HG03139 (cell line): Measurements from ENCODE around the gene SAMD11.
"Not testable (repeated sequence)": the region's sequence is repeated elsewhere in the genome, so short reads cannot be mapped to it uniquely, and the experiment has no call there.

ENCODE experiments used
- ATAC-seq: cut with Tn5 transposase; IDR thresholded peaks from one replicate; pipeline ENCODE4 v1.9.1; 2021; ENCODE audit not compliant: unreplicated experiment

Gene SAMD11, protein sequence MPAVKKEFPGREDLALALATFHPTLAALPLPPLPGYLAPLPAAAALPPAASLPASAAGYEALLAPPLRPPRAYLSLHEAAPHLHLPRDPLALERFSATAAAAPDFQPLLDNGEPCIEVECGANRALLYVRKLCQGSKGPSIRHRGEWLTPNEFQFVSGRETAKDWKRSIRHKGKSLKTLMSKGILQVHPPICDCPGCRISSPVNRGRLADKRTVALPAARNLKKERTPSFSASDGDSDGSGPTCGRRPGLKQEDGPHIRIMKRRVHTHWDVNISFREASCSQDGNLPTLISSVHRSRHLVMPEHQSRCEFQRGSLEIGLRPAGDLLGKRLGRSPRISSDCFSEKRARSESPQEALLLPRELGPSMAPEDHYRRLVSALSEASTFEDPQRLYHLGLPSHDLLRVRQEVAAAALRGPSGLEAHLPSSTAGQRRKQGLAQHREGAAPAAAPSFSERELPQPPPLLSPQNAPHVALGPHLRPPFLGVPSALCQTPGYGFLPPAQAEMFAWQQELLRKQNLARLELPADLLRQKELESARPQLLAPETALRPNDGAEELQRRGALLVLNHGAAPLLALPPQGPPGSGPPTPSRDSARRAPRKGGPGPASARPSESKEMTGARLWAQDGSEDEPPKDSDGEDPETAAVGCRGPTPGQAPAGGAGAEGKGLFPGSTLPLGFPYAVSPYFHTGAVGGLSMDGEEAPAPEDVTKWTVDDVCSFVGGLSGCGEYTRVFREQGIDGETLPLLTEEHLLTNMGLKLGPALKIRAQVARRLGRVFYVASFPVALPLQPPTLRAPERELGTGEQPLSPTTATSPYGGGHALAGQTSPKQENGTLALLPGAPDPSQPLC

DNA sequence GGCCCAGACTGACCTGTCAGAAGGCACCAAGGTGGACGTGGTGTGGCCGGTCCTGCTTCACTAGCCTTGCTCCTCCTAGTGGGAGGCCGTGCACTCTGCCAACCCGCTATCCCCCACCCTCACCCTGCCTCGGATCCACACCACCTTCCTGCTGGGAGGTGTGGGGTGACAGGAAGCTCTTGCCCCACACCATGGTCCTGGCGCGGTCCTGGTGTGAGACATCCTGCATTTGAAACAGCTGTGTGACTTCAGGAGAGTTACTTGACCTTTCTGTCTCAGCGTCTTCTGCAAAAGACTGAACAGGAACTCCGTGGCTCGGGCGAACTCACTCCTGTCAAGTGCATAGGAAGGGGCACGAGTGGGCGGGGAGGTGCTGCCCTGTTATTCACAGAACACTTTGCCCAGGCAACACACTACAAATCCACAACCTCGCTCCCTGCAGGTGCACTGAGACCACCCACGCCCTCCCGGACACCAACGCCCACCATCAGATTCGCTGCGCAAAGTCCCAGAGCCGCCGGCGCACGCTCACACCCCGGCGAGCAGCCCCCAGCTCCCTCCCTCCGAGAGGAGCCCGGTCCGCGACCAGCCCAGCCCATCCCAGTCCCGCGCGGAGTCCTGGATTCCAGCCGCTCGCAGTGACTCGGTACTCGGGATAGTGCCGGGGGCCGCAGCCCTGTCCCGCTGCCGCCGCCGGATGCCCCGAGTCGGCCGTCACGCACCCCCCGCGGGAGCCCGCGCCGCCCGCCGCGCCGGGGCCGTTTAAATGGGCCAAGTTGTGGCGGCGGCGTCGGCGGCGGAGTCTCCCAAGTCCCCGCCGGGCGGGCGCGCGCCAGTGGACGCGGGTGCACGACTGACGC is at the start of gene SAMD11:
Gene SAMD11 (plus strand): TSS at position 793 of the 860 bp plus-strand sequence. CDS start 509 bp downstream, outside the sequence.
- no peak for ATAC-seq

DNA sequence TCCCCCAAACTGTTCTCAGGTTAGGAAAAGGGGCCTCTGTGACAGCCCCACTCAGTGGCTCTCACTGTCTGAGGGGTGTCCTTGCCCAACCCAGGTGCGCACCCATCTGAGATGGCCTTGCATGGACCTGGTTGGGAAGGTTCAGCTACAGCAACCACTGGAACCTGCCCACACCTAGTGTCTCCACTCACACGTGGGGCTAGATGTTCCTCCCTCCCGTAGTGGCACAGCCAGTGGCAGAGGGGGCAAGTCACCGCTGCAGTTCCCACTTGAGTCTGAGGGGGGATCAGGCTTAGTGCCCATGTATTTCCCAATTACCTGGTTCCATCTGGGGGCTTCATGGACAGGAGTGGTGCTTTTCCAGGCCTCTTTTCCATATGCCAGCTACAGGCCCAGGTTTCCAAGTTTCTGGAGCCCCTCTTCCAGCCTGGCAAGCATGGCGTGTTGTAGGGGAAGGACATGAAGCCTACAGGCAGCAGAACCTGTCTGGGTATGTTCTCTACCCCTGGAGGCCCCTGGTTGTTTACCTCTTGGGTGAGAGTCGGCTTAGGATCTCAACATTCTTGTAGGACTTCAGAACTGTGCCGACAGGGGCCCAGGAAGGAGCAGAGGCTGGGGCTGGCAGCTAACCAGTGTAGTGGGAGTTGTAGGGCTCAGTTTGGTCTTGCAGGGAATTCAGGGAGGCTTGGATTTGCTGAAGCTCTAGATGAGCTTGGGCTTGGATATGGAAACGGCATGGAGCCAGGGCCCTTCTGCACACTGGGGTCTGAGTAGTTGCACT is 47.1 kb upstream of the SAMD11 start:
- not testable (repeated sequence) for ATAC-seq

DNA sequence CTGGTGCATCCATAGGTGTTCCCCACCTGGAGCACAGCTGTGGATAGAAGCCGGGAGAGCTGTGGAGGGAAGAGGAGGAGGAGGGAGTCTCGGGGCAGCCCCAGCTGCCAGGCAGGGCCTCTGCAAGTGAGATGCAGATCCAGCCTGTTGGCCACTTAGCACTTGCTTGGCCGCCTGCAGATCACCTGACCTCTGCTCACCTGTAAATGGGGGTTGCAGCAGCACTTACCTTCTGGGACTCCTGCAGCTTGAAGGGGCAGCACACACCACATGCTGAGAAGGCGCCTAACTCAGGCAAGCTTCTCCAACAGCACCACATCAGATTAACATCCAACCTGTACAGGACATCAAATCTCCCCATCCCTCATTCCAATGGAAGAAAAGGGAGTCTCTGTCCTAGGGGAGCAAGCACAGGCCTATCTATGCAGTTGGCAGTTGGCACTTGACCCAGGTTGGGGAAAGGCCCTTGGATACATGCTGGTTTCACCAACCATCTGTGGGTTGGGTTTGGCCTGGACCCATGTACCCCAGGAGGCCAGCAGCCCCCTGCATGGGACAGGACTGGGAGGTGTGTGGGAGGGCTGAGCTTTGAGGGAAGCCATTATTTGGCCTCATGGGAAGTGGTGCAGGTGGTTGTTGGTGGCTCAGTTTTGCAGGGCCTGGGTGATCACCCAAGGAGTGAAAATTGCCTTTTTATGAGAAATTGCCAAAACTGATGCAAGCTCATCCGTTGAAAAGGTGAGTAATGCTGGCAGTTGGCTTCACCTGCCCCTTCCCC is 46.3 kb upstream of the SAMD11 start:
- not testable (repeated sequence) for ATAC-seq

DNA sequence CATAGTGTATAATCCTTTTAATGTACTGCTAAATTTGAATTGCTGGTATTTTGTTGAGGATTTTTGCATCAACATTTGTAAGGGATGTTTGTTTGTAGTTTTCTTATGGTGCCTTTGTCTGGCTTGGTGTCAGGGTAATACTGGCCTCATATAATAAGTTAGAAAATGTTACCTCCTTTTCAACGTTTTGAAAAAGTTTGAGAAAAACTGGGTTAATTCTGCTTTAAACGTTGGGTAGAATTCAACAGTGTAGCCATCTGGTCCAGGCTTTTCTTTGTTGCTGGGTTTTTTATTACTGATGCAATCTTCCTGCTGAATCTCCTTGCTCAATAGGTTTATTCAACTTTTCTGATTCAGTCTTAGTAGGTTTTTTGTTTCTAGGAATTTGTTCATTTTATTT is 43.2 kb upstream of the SAMD11 start:
- ATAC-seq: not testable (repeated sequence)

DNA sequence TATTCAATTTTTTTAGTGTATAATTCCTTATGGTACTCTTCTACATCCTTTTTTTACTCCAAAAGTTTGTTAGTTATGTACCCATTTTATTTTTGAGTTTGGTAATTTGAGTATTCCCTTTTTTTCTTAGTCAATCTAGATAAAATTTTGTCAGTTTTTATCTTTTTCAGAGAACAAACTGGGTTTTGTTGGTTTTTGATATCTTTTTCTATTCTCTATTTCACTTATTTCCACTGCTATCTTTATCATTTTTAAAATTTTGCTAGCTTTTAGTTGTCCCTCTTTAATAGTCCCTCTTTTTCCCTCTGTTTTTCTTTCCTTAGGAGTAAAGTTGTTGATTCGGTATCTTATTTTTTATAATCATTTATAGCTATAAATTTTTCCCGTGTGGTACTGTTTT is 42.8 kb upstream of the SAMD11 start:
- ATAC-seq: not testable (repeated sequence)

DNA sequence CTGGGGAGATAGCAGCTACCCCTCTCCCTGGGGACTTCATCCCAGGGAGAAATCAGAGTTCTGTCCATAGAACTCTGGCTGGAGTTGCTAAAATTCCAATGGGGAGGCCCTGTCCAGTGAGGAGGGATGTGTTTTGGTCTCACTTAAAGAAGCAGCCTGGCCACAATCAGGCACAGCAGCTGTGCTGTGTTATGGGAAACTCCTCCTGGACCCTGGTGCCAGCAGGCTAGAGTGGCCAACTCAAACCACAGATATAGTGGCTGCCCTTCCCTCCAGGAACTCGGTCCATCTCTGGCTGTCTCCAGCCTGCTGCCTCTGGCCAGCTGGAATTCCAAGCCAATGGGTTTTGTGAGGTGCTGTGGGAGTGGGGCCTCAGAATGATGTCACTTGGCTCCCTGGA is 37.4 kb upstream of the SAMD11 start:
- ATAC-seq: no peak

DNA sequence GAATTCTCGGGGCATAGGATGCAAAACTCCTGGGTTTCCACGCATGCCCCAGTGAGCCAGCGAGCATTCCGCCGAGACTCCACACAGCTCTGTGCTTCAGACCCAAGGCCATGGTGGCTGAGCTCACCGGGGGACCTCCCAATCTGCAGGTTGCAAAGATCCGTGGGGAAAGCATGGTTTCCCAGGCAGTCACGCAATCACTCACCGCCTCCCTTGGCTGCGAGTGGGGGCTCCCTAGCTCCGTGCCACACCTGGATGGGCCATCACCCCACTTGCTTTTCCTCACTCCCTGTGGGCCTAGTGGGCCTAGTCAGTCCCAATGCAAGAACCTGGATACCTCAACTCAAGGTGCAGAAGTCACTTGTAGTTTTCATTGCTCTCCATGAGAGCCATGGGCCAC is 37.0 kb upstream of the SAMD11 start:
- ATAC-seq: no peak

DNA sequence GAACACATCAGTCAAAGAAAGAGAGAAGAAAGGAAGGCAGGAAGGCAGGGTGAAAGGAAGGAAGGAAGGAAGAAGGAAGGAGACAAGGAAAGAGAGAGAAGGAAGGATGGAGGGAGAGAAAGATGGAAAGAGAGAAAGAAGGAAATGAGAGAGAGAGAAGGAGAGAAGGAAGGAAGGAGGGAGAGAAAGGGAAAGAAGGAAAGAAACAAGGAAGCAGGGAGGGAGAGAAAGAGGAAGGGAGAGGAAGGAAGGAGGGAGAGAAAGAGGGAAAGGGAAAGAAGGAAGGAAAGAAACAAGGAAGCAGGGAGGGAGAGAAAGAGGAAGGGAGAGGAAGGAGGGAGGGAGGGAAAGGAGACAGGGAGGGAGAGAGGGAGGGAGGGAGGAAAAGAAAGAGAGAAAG is 35.4 kb upstream of the SAMD11 start:
- no peak for ATAC-seq

DNA sequence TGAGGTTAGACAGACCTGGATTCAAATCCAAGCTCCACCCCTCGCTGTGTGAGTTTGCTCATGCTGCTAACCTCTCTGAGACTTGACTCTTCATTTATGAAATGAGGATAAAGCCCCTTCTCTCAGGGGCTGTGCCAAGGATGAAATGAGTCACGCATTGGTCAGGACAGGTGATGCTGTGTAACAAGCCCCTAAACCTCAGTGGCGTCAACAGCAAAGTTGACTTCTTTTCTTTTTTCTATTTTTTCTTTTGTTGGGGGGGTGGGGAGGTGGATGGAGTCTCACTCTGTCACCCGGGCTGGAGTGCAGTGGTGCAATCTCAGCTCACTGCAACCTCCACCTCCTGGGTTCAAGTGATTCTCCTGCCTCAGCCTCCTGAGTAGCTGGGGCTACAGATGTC is 33.9 kb upstream of the SAMD11 start:
- ATAC-seq: not testable (repeated sequence)

DNA sequence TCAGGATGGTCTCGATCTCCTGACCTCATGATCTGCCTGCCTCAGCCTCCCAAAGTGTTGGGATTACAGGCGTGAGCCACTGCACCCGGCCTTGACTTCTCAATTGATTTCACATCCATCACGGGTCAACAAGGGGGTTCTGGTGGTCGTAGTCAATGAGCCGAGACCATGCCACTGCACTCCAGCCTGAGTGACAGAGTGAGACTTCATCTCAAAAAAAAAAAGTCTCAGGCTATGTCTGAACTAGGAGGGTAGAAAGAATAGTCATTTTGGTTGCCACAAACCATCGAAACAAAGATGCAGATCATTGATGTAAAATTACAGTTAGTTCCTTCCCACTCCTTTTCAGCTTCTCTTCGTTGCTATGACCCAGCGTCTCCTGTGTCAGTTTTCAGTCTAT is 33.5 kb upstream of the SAMD11 start:
- not testable (repeated sequence) for ATAC-seq

DNA sequence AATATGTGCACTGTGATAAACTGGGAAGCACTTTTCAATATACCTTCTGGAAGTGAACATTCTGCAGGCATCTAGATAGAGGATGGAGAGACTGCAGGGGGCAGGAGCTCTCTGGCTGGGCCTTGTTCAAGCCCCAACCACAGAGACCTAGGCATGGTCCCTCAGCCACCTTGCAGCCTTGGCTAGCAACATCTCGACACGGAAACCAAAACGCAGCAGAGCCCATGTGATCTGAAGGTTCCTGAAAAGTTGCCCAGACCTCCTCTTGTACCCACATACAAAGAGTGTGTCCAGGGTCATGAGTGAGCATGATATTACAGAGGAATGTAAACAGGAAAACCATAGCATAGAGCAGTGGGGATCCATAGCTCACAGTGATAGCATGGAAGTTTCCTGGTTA is 33.1 kb upstream of the SAMD11 start:
- ATAC-seq: no peak

DNA sequence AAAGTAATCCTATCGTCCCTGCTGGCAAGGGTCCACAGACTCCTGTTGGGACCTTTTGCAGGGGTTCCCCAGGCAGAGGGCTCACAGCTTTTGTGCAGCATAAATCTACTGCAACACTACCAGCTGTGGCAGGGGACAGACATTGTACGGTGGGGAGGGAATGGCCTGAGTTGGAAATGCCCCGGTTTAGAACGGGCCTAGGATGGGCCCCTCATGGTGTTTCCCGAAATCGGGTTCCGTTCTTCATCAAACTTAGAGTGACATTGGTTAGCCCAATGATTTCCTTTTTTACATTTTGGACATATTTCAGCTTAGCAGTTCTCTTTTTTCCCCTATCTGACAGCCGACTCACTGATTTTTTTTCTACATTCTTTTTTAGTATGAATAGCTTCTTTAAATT is 26.5 kb upstream of the SAMD11 start:
- ATAC-seq: no peak

DNA sequence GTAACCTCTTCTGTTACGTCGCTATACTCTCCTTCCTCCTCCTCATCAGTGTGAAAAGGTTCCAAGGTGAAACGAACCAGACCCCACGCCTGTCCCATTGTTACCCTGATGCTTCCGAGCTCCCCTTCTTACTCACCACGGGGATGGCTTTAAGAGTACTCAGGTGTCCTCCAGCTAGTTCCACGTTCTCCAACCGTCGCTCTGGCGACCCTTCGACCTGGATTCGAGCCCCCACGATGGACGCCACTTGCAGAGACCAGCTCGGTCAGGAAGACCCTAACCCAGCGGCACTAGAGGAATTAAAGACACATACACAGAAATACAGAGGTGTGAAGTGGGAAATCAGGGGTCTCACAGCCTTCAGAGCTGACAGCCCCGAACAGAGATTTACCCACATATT is 25.8 kb upstream of the SAMD11 start:
- ATAC-seq: not testable (repeated sequence)

DNA sequence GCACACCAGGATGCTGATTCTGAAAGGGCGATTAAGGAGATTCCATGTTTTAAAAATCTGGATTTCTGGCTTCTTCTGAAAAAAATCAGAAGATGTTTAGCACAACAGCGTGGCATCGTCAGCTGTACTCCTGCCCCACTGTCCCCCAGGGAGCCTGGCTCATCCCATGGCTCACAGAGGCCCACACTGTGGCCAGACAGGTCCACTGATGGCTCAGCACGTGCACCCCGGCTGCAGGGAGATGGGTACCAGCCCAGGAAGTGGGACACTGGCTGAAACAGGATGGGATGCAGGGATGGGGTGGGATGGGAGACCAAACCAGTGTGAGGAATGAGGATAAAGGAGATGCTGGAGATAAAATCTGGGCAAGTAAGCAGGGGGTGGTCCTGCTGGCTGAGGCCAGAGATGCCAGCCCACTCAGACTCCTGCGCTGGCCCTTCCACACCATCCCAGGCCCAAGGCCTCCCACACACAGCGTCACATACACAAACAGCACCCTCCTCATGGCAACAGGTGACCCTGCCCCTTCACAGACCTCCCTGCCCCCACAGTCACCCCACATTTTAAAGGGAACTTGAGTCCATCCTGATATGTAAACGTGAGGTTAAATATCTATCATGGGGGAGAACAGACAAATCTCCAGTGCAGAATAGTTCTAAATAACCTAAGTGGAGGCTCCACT is 23.9 kb upstream of the SAMD11 start:
- no peak for ATAC-seq

DNA sequence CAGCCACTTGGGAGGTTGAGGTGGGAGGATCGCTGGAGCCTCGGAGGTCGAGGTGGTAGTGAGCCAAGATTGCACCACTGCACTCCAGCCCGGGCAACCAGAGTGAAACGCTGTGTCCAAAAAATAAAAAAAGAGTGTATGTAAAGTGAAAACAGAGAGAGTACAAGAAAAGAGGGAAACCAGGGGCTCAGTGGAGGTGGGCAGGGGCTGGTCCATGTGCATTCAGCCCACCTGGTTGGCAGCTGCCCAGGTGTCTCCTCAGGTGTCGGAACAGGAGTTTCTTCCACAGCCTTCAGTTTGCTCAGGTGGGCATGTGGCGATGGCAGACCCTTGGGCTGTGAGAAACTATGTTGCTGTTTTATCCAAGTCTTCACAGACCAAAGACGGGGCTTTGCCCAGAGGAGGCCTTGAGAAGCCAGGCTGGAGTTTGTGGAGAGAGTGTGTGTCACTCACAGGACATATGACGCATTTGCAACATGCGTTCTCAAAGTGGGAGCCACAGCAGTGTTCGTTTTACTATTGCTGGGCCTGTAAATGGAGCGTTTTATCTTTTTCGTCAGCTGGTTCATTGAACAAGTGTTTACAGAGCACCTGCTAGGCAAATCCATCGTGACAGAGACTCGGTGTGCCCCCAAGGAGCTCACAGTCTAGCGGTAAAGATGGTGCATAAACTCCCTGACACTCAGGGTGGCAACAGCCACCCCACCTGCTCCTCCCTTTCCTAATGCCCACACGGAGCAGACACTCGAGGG is 22.4 kb upstream of the SAMD11 start:
- ATAC-seq: no peak

DNA sequence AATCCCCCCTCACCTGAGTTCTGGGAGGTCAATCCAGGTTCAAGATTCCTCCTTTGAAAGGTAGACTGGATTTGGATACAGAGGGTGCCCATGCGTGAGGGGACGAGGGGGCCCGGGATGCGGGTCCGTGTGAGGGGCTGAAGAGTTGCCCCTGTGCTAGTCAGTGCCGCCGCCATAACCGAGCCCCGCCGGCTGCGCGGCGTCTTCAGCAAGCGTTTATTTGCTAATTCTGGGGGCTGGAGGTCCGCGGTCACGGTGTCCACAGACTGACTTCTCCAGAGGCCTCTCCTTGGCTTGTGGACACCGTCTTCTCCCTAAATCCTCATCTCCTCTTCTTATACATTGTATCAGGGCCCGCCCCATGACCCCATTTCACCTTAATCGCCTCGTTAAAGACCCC is 20.9 kb upstream of the SAMD11 start:
- no peak for ATAC-seq

DNA sequence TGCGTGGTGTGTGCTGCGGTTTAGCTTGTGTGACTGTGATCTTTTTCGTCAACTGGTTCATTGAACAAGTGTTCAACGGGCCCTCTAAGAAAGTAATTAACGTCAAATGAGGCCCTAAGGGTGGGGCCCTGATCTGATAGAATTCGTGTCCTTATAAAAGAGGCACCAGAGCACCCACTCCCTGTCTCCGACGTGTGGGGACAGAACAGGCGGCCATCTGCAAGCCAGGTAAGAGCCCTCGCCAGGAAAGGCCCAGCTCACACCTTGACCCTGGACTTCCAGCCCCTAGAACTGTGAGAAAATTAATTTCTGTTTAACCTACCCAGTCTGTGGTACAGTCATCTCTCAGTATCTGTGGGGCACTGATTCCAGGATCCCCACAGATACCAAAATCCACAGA is 20.4 kb upstream of the SAMD11 start:
- no peak for ATAC-seq

DNA sequence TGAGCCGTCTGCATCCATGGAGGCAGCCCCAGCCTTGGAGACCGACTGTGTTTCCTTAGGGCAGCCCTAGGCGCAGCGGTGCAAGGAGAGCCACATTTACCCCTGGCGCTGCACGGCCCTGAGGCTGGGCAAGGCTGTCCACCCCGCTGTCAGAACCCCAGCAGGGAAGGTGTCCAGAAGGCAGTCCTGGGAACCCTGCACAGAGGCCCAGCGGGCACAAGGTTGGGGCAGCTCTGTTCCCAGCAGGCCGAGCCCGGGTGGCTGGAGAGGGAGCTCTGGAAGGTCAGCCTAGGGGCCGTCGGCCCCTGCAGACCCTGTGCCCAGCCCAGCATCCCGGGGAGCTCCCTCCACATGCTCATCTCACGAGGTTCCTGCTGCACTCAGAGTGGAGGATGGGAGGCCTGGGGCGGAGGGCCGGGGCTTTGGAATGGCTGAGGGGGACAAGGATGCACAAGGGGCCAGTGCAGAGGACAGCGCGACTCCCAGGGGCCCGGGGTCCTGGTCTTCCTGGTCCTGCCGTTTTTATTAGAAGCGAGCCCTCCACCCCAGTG is 19.9 kb upstream of the SAMD11 start:
- no peak for ATAC-seq
